ENCODE results near the gene NOCT. TPM values are rescaled to one million over a fixed set of nuclear protein-coding genes. Genes with fewer than 3 reads are reported as not detected.

NOCT gene
- total and polyA plus RNA-seq, 10 donors, result 0.37 to 12.4 (median 4.1) TPM

Small RNAs within 50 kb of the gene (small RNA-seq; reads per million reads assigned to genes)
- gene RNU6-531P, result 0 to 0.17 (median 0) reads per million in 4 donors

Other genes with a start within 250 kb of the NOCT start
- 10 to 100 TPM; 57.8 to 85.8 (median 69.1) TPM for gene ELF2, start 161.4 kb downstream of the NOCT start, total RNA-seq
- gene ELF2, start 161.4 kb downstream of the NOCT start, polyA plus RNA-seq, result 10 to 100 TPM; 13.0 to 14.7 (median 13.9) TPM

Measured in spleen (tissue), 11 donors.